OCI-LY3 (cell line): ENCODE data around the gene DPYD.

Experiments
- H2AFZ ChIP-seq: fragments of 200-600, 300-600 bp; shearing (Covaris generic); 2 replicates; pipeline ENCODE4 v1.6.0; 2014; ENCODE audit warnings: antibody characterized with exemption, low read depth, low read length
- H3K27ac ChIP-seq: fragments of 200-600, 300-600 bp; sonication (generic); 2 replicates; pipeline ENCODE4 v1.5.1; 2014; ENCODE audit warnings: mild to moderate bottlenecking, low read length, moderate library complexity, mixed read lengths
- H3K27me3 ChIP-seq: fragments of 200-600, 300-600 bp; sonication (generic); 2 replicates; pipeline ENCODE4 v1.6.1; 2014; ENCODE audit warnings: low read depth, low read length, mixed read lengths
- H3K36me3 ChIP-seq: fragments of 200-600, 300-600 bp; sonication (generic); replicated peaks from 2 replicates; pipeline ENCODE3; 2014; ENCODE audit warnings: low read depth, low read length, mixed read lengths
- H3K4me1 ChIP-seq: fragments of 300-600, 200-600 bp; sonication (generic); 2 replicates; pipeline ENCODE4 v1.6.1; 2014; ENCODE audit warnings: low read length, mixed read lengths
- H3K4me2 ChIP-seq: fragments of 200-600, 300-600 bp; sonication (generic); 2 replicates; pipeline ENCODE4 v1.6.1; 2014; ENCODE audit warnings: low read length, mixed read lengths
- H3K4me3 ChIP-seq: fragments of 300-600, 200-600 bp; sonication (generic); 2 replicates; pipeline ENCODE4 v1.5.1; 2014; ENCODE audit warnings: antibody characterized with exemption, mild to moderate bottlenecking, low read length, moderate library complexity
- H3K79me2 ChIP-seq: fragments of 300-600, 200-600 bp; shearing (Covaris generic); 2 replicates; pipeline ENCODE4 v1.6.1; 2014; ENCODE audit warnings: mild to moderate bottlenecking, low read length, mixed read lengths
- H3K9ac ChIP-seq: fragments of 300-600, 200-600 bp; shearing (Covaris generic); 2 replicates; pipeline ENCODE4 v1.6.0; 2014; ENCODE audit warnings: mild to moderate bottlenecking, low read length, moderate library complexity
- H3K9me3 ChIP-seq: fragments of 200-600, 300-600 bp; shearing (Covaris generic); 2 replicates; pipeline ENCODE4 v1.6.1; 2014; ENCODE audit warnings: low read length, mixed read lengths; ENCODE audit not compliant: insufficient read depth
- H4K20me1 ChIP-seq: fragments of 200-600, 300-600 bp; sonication (generic); 2 replicates; pipeline ENCODE4 v1.6.1; 2016; ENCODE audit warnings: low read length, mixed read lengths; ENCODE audit not compliant: insufficient read depth
- CTCF ChIP-seq: fragments of 200-600, 300-600 bp; sonication (generic); IDR thresholded peaks from 2 replicates; pipeline ENCODE4 v1.5.1; 2014; ENCODE audit warnings: antibody characterized with exemption, low read length, low read depth
- EZH2phosphoT487 ChIP-seq: fragments of 200-600 bp; shearing (Covaris generic); IDR thresholded peaks from 2 replicates; pipeline ENCODE4 v1.6.1; 2018; ENCODE audit warnings: antibody characterized with exemption, mixed run types, low read depth

The DPYD gene

DNA sequence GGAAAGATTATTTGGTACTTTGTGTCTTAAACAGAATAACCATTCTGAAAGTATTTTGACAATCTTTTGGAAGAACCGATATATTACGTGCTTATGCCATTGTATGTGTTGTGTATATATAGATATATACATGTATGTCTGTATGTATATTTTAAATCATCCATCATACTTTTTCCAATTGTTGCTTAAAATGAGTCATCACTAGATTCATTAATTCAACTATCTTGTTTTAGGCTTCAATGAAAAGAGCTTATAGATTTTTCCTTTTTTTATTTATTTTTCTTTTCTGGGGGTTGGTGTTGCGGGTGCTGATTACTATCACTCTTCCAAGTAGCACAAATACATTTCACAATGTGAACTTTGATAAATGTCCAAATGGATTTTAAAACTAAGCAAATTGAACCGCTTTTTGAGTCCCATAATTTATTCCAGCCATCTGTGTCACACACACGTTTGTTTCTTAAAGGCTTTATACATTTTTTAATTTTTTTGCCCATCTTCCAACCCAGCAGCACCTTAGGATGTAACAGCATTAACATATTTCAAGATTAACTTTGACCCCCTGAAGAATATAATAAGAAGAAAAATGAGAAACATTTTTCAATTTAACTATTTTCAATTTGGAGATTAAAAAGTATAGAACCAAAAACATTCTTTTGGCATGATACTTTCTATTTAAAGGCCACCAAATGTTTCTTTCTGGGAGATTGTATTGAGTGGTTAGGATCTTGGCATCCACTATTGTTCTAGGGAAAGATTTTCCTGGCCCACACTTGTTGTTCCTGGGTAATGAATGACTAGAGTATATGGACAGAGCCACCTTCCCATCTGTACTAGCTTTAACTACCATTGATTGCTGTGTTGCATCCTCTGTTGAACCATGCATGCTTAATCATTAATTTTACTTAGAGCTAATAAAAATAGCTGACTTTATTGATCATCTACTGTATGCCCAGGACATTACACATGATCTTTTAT lies 9.3 kb upstream of the DPYD start:
- TF ChIP-seq CTCF, result no peak
- TF ChIP-seq EZH2phosphoT487, result no peak

GRCh38 chr1:97926017-97926708 lies 5.3 kb upstream of the DPYD start:
- H3K27me3 ChIP-seq, result no peaks in the 10 kb centered on the region
- no peaks in the 10 kb centered on the region for H3K9me3 ChIP-seq
- no peak overlapping the region for H3K4me2 ChIP-seq
- H3K36me3 ChIP-seq, result no peaks in the 10 kb centered on the region
- no peak overlapping the region for H3K27ac ChIP-seq
- H3K79me2 ChIP-seq, result no peaks in the 10 kb centered on the region
- no peak overlapping the region for H2AFZ ChIP-seq
- H4K20me1 ChIP-seq, result no peaks in the 10 kb centered on the region
- H3K4me3 ChIP-seq, result no peak overlapping the region
- no peak overlapping the region for H3K9ac ChIP-seq
- no peaks in the 10 kb centered on the region for H3K4me1 ChIP-seq
- no peak for TF ChIP-seq EZH2phosphoT487
- TF ChIP-seq CTCF, result no peak

More for the DNA sequence above, 9.3 kb upstream of the DPYD start:
- Histone ChIP-seq H3K9me3 (no peaks in the 10 kb centered on the region), H4K20me1 (no peaks in the 10 kb centered on the region), H3K36me3 (no peaks in the 10 kb centered on the region), H3K4me1 (no peaks in the 10 kb centered on the region), H3K27ac (no peak overlapping the region), H3K9ac (no peak overlapping the region), H3K27me3 (no peaks in the 10 kb centered on the region), H3K4me2 (no peak overlapping the region), H2AFZ (no peak overlapping the region), H3K4me3 (no peak overlapping the region), H3K79me2 (no peaks in the 10 kb centered on the region)

DNA sequence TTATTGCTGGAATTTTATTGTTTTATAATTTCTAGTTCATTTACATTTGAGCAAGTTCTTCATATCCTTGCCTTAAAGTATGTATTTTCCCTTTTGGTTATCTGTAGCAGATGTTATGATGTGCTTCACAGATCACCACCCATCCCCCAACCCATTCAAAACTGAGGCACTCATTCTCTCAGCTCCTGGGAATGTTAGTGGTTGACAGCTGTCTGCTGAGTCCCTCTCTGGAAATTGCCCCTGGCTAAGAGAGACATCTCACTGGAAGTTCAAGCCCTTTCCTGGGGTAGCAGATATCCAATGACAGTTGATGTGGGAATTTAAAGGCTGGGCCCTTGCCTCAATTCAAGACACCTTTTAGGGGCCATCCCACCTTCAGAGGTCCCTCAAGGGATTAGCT lies 4.3 kb upstream of the DPYD start:
- Histone ChIP-seq H3K36me3 (no peaks in the 10 kb centered on the region), H3K27me3 (no peaks in the 10 kb centered on the region), H3K4me3 (no peak overlapping the region), H3K9ac (no peak overlapping the region), H4K20me1 (no peaks in the 10 kb centered on the region), H3K4me2 (no peak overlapping the region), H2AFZ (no peak overlapping the region), H3K9me3 (no peaks in the 10 kb centered on the region), H3K27ac (no peak overlapping the region), H3K4me1 (no peaks in the 10 kb centered on the region), H3K79me2 (no peaks in the 10 kb centered on the region)
- no peak for TF ChIP-seq CTCF
- TF ChIP-seq EZH2phosphoT487, result no peak

DNA sequence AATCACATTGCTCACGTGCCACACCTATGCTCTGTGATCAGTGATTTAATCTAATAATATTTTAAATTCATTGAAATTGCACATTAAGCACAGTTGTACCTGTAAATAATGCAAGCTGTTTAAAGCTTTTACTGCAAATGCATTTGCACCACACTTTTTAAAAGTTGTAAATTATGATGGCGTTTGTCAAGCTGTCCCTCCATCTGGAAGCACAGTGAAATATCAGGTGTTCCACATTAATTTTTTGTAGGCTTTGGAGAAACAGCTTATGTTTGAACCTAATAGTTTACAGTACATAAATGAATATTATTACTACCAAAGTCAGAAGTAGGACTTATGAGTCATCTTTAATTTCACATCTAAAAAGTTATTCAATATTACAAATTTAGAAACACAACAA lies 3.0 kb upstream of the DPYD start:
- TF ChIP-seq EZH2phosphoT487 (no peak), CTCF (no peak)
- Histone ChIP-seq H3K4me1 (no peaks in the 10 kb centered on the region), H2AFZ (no peak overlapping the region), H3K79me2 (no peaks in the 10 kb centered on the region), H3K4me2 (no peak overlapping the region), H4K20me1 (no peaks in the 10 kb centered on the region), H3K9me3 (no peaks in the 10 kb centered on the region), H3K9ac (no peak overlapping the region), H3K36me3 (no peaks in the 10 kb centered on the region), H3K4me3 (no peak overlapping the region), H3K27me3 (no peaks in the 10 kb centered on the region), H3K27ac (no peak overlapping the region)
